ENCODE measurements around the gene HOXA10. TPM values are rescaled to one million over a fixed set of nuclear protein-coding genes. Genes with fewer than 3 reads are reported as not detected.

HOXA10 gene
- total RNA-seq, 4 donors from 2014 or later, result 4.9 to 11.2 (median 6.7) TPM

- 1 to 6% methylated on average over 27 to 33 of the region's 46 CpGs for WGBS, 2 donors
- no peak for TF ChIP-seq POLR2A (IDR thresholded peaks at IDR 0.05)
- TF ChIP-seq, protein P1, sequence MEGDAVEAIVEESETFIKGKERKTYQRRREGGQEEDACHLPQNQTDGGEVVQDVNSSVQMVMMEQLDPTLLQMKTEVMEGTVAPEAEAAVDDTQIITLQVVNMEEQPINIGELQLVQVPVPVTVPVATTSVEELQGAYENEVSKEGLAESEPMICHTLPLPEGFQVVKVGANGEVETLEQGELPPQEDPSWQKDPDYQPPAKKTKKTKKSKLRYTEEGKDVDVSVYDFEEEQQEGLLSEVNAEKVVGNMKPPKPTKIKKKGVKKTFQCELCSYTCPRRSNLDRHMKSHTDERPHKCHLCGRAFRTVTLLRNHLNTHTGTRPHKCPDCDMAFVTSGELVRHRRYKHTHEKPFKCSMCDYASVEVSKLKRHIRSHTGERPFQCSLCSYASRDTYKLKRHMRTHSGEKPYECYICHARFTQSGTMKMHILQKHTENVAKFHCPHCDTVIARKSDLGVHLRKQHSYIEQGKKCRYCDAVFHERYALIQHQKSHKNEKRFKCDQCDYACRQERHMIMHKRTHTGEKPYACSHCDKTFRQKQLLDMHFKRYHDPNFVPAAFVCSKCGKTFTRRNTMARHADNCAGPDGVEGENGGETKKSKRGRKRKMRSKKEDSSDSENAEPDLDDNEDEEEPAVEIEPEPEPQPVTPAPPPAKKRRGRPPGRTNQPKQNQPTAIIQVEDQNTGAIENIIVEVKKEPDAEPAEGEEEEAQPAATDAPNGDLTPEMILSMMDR (IDR thresholded peaks at IDR 0.05), result no peak
- H3K4me3 ChIP-seq (ENCODE audit: low read depth, poor library complexity, severe bottlenecking), result peak overlapping the region; percentile 27
- intact Hi-C loops (cut with DNase I; ENCODE audit: low total_unique reads), result loop anchor here (5.0 to 10.0 kb wide), 2 partner anchors 965 to 1313 kb away; partner anchors contain the start of genes CBX3 and HNRNPA2B1
- DNase-seq (ENCODE audit: low spot score in 2 of 2), result peak in 1 of 2 donors; percentile 88
Observed at GRCh38 chr7:27169658-27170425, 4.3 kb downstream of the HOXA10 start.

GRCh38 chr7:27168265-27168947, 5.7 kb downstream of the HOXA10 start:
- no peak for TF ChIP-seq POLR2A (IDR thresholded peaks at IDR 0.05)
- TF ChIP-seq, protein P1 (IDR thresholded peaks at IDR 0.05), result no peak
- intact Hi-C loops (cut with DNase I; ENCODE audit: low total_unique reads), result loop anchor here (5.0 to 10.0 kb wide), 2 partner anchors 964 to 1311 kb away; partner anchors contain the start of genes CBX3 and HNRNPA2B1
- WGBS, 2 donors, result 9 to 14% methylated on average over 9 to 24 of the region's 25 CpGs
- peak in 1 of 2 donors; percentile 93 for DNase-seq (ENCODE audit: low spot score in 2 of 2)
- H3K4me3 ChIP-seq (ENCODE audit: low read depth, poor library complexity, severe bottlenecking), result no peak overlapping the region

DNA sequence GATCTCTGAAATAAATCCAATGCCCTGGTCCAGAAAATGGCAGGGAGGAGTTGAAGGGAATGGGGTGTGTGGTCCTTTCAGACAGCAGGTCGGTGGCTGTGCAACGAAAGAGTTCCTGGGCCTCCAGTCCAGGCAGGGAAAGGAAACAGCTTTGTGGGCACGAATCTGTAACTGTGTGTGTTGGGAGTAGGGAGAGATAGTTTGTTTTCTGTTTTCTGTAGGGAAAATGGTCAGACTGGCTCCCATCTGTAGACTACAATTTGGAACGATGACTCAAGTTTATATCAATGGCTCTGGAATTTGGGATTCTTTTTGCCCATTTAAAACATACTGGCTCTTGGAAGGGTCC, 6.2 kb downstream of the HOXA10 start:
- intact Hi-C loops (cut with DNase I; ENCODE audit: low total_unique reads), result loop anchor here (5.0 to 10.0 kb wide), 2 partner anchors 963 to 1311 kb away; partner anchors contain the start of genes CBX3 and HNRNPA2B1
- no peak for TF ChIP-seq POLR2A (IDR thresholded peaks at IDR 0.05)
- TF ChIP-seq, protein P1 (IDR thresholded peaks at IDR 0.05), result no peak
- no peak for DNase-seq (ENCODE audit: low spot score in 2 of 2)
- WGBS, 2 donors, result 20 to 21% methylated on average over 4 of the region's 4 CpGs
- no peak overlapping the region for H3K4me3 ChIP-seq (ENCODE audit: low read depth, poor library complexity, severe bottlenecking)

- WGBS, 2 donors, result 17 to 21% methylated on average over 47 of the region's 50 CpGs
- no peak for TF ChIP-seq POLR2A (IDR thresholded peaks at IDR 0.05)
- TF ChIP-seq, protein P1 (IDR thresholded peaks at IDR 0.05), result no peak
Observed at GRCh38 chr7:27166531-27167505, 7.3 kb downstream of the HOXA10 start.

DNA sequence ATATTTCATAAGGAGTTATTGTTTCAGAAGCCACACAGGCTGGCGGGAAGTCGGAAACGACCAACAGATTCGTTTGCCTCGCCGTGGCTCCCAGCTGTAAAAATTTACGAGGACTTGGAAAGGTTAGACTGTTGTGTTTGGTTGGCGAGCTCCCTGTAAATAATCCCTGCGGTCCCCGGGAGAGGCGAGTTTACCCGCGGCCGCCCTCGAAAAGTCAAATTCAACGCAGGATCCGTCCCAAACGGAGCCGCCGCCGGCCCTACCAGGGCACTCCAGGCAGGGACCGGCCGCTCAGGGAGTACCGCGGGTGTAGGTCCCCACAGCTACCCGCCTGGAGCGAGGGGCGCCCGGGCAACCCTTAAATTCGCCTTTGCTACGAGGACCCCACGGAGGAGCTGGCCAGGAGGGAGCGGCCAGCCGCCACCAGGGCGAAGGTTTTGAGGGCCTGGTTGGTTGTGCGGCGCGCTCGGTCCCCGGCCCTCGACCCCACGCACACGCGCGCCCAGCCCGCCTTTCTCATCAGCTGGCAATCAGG, 8.1 kb downstream of the HOXA10 start:
- TF ChIP-seq, protein P1 (IDR thresholded peaks at IDR 0.05), result no peak
- TF ChIP-seq POLR2A (IDR thresholded peaks at IDR 0.05), result no peak
- WGBS, 2 donors, result 13 to 19% methylated on average over 20 to 34 of the region's 46 CpGs
- H3K4me3 ChIP-seq (ENCODE audit: low read depth, poor library complexity, severe bottlenecking), result peak overlapping the region; percentile 28
- intact Hi-C loops (cut with DNase I; ENCODE audit: low total_unique reads), result loop anchor here (5.0 to 10.0 kb wide), 2 partner anchors 961 to 1309 kb away; partner anchors contain the start of genes CBX3 and HNRNPA2B1
- DNase-seq (ENCODE audit: low spot score in 2 of 2), result no peak

More at GRCh38 chr7:27166531-27167505, 7.3 kb downstream of the HOXA10 start:
- peak overlapping the region; percentile 28 for H3K4me3 ChIP-seq (ENCODE audit: low read depth, poor library complexity, severe bottlenecking)
- DNase-seq (ENCODE audit: low spot score in 2 of 2), result no peak
- intact Hi-C loops (cut with DNase I; ENCODE audit: low total_unique reads), result loop anchor here (5.0 to 10.0 kb wide), 2 partner anchors 962 to 1310 kb away; partner anchors contain the start of genes CBX3 and HNRNPA2B1
